ENCODE data around the gene NACC1.
A peak's percentile ranks its signal among the peaks of the same experiment; 100 is the strongest.
"Not testable (repeated sequence)": the region's sequence is repeated elsewhere in the genome, so short reads cannot be mapped to it uniquely, and the experiment has no call there.

Gene NACC1

DNA sequence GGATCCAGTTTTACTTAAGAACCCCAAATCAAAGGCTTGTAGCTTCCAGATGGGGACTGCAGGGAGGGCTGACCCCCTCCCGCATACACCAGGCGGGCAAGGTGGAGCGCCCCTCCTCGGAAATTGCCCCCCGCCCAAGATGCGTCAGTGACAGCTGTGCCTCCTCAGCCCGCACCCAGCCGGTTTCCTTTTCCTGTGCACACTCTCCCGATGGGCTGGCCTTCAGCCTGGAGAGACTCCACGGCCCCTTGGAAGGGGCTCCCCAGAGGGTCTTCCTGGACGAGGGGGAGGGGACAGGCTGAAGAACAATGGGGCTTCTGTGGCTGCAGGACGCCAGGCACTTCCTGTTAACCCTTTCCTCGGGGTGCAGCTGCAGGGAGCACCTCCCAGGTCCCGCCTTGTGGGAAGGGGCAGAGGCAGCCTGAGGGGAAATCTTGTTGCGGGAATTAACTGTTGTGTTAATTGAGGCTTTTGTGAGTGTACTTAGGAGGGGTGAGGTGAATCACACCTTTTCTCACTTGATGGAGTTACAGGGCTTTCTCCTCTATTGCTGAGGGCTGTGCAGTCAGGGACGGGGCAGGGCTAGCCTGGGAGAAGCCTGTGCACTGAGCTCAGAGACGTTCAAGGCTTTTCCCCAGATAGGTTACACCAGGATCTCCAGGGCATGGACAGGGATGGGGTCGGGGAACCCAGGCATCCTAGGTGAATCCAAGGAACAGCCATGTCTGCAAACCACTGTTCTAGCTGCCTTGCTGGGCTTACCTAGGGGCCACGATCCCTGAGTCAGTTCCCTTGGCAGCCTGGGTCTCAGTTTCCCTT is 46.5 kb downstream of the NACC1 start:
- DNase-seq (ENCODE audit: low read depth) = peak; percentile 42

DNA sequence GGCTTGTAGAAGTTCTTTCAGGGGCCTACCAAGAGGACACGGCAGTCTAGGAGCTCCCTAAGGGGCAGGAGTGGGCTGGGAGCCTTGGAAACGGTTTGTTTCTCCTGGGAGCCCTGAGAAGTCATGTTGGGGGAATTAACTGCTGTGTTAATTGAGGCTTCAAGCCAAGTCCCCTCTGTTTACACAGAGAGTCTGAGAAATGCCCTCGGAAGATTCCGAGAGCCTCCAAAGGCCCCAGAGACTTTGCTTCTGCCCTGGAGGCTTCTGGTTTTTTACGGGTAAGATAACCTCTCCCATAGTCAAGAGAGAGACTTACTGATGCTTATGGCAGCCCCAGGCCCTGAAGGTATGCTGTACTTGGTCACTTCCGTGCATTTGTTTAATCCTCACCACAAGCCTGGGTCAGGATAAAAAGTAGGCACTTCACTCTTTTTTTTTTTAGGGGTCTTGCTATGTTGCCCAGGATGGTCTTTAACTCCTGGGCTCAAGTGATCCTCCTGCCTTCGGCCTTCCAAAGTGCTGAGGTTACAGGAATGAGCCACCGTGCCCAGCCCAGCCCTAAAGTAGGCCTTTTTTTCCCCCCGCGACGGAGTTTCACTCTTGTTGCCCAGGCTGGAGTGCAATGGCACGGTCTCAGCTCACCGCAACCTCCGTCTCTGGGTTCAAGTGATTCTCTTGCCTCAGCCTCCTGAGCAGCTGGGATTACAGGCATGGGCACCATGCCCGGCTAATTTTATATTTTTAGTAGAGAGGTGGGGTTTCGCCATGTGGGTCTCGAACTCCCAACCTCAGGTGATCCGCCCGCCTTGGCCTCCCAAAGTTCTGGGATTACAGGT is 47.3 kb downstream of the NACC1 start:
- DNase-seq (ENCODE audit: low read depth) = no peak

DNA sequence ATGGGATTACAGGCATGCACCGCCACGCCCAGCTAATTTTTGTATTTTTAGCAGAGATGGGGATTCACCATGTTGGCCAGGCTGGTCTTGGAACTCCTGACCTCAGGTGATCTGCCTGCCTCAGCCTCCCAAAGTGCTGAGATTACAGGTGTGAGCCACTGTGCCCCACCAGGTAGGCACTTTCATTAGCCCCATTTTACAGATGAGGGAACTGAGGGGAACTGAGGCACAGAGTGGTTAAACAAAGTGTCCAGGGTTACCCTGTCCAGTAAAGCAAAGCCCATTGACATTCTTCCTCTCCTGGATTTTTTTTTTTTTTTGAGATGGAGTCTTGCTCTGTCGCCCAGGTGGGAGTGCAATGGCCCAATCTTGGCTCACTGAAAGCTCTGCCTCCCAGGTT is 48.1 kb downstream of the NACC1 start:
- not testable (repeated sequence) for DNase-seq (ENCODE audit: low read depth)

DNA sequence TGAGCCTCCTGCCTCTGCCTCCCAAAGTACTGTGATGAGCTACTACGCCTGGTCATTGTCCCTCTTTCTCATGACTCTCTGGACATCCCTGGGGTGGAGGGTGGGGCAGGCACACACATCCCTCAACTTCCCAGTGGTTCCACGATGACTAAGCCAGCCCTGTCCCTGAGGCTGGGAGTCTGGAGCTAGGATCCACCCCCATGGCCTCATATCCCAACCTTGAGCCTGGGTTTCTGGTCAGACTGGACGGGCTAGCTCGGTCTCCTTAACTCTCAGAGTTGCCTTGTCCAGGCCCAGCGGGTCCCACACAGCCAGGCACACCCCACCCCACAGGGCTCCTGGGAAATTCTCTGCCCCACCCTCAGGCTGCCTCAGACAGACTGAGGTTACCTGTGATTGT is 51.7 kb downstream of the NACC1 start:
- DNase-seq (ENCODE audit: low read depth) = no peak

DNA sequence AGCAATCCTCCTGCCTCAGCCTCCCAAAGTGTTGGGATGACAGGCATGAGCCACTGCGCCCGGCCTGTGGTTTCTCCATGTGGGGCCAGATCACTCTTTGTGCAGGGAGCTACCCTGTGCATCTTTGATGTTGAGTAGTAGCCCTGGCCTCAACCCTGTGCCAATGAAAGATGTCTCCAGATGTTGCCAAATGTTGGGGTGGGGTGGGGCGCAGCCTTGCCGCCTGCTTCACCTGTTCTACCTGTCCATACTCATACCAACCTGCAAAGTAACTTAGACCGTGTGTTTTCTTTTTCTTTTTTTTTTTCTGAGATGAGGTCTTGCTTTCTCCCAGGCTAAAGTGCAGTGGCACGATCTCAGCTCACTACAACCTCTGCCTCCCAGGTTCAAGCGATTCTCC is 53.1 kb downstream of the NACC1 start:
- DNase-seq (ENCODE audit: low read depth) = no peak

DNA sequence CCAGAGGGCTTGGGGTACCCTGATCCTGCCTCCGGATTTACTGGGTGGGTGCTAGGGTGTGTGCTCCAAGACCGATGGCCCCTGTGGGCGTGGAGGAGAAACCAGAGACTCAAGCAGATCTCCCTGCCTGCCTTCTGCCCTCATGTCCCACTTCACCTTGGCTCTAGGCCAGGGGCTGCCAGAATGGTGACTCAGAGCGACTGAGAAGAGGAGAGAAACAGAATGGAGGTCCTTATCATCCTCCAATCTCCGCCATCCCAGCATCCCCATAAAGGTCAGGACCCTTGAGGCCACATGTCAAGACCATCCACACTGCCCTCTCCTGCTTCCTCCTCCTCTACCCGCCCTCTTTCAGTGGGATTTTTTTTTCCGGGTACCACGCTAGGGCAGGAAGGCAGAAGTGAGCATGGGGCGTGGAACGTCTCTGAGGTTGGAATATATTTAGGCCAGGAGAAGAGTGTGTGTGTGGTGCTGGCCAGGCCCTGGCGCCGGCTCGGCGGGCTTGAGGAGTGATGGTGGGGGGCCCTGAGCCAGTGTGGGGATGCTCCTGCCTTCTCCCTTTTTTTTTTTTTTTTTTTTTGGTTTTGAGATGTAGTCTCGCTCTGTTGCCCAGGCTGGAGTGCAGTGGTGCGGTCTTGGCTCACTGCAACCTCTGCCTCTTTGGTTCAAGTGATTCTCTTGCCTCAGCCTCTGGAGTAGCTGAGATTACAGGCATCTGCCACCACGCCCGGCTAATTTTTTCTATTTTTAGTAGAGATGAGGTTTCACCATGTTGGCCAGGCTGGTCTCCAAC is 54.5 kb downstream of the NACC1 start:
- DNase-seq (ENCODE audit: low read depth) = peak; percentile 65

DNA sequence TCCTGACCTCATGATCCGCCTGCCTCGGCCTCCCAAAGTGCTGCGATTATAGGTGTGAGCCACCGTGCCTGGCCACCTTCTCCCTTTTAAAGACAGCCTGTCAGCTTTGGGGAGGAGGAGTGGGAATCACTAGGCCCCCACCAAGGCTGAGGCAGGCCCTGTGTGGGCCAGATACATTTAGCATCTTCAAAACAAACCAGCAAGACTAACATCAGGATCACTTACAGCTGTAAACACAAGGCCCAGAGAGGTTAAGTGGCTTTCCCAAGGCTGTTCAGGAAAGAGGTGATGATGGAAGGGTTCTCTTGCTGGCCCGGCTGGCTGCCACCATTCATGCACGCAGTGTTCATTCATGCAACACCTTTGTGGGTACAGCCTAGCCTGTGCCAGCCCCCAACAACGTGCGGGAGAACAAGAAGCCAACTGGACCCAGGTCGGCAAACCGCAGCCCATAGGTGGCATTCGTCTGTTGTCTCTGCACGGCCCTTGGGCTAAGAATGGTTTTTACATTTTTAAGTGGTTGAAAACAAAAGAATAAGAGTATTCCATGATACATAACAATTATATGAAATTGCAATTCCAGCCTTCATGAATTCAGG is 55.2 kb downstream of the NACC1 start:
- DNase-seq (ENCODE audit: low read depth) = no peak

DNA sequence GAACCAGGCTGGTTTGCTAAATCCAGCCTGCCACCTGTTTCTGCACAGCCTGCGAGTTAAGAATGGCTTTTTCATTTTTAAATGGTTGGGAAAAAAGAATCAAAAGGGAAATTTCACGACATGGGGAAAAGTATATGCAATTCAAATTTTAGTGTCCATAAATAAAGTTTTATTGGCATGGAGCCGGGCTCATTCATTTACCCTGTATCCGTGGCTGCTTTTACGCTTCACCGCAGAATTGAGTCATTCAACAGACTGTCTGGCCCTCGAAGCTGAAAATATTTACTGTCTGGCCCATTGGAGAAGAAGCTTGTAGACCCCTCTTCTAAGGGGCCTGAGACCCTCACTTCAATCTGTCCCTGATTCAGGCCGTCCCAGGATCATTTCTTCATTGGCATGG is 58.3 kb downstream of the NACC1 start:
- DNase-seq (ENCODE audit: low read depth) = no peak

DNA sequence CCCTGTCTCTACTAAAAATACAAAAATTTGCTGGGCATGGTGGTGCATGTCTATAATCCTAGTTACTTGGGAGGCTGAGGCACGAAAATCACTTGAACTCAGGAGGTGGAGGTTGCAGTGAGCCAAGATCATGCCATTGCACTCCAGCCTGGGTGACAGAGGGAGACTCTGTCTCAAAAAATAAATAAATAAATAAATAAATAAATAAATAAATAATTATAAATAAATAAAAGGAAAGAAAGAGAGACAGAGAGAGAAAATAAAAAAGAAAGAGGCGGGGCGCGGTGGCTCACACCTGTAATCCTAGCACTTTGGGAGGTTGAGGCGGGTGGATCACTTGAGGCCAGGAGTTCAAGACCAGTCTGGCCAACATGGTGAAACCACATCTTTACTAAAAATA is 59.5 kb downstream of the NACC1 start:
- DNase-seq (ENCODE audit: low read depth) = not testable (repeated sequence)

DNA sequence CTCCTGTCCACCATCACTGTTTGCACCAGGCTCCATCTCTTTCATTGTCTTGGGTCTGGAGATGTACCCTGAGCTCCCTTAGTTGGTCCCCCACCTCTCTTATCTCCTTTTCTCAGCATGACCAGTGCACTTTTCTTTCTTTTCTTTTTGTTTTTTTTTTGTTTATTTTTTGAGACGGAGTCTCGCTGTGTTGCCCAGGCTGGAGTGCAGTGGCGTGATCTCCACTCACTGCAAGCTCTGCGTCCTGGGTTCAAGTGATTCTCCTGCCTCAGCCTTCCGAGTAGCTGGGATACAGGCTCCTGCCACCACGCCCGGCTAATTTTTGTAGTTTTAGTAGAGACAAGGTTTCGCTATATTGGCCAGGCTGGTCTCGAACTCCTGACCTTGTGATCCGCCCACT is 60.2 kb downstream of the NACC1 start:
- DNase-seq (ENCODE audit: low read depth) = not testable (repeated sequence)

DNA sequence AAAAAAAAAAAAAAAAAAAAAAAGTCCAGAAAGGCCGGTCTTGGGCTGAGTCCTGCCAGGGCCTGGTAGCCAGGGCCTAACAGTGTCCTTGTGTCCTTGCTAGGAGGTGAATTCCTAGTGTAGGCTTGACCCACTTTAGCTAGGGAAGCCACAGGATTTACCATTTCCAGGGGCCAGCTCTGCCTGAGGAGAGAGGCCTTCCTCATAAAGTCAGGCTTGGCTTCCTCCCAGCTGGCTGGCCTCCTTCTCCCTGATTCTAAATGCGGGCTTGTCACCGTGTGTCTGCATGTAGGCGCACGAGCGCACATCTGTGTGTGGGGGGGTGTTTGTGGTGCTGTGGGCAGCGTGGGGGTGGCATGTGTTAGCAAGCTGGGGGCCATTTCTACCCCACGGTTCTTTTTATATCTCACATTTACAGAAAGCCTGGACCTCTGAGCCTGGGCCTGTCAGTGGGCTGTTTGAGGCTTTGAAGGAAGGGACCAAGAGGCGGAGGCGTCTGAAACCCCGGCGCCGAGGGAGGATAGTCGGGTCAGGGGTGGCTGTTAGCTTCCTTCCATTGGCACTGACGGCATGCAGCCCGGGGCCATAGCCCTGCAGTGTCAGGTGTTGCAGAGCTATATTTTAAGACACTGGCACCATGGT is 63.8 kb downstream of the NACC1 start:
- DNase-seq (ENCODE audit: low read depth) = no peak

DNA sequence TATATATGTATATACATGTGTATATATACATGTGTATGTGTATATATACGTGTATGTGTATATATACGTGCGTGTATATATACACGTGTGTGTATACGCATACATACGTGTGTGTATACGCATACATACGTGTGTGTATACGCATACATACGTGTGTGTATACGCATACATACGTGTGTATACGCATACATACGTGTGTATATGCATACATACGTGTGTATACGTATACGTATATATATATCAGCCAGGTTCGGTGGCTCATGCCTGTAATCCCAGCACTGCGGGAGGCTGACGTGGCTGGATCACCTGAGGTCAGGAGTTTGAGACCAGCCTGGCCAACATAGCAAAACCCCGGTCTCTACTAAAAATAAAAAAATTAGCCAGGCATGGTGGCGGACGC is 66.9 kb downstream of the NACC1 start:
- DNase-seq (ENCODE audit: low read depth) = not testable (repeated sequence)

DNA sequence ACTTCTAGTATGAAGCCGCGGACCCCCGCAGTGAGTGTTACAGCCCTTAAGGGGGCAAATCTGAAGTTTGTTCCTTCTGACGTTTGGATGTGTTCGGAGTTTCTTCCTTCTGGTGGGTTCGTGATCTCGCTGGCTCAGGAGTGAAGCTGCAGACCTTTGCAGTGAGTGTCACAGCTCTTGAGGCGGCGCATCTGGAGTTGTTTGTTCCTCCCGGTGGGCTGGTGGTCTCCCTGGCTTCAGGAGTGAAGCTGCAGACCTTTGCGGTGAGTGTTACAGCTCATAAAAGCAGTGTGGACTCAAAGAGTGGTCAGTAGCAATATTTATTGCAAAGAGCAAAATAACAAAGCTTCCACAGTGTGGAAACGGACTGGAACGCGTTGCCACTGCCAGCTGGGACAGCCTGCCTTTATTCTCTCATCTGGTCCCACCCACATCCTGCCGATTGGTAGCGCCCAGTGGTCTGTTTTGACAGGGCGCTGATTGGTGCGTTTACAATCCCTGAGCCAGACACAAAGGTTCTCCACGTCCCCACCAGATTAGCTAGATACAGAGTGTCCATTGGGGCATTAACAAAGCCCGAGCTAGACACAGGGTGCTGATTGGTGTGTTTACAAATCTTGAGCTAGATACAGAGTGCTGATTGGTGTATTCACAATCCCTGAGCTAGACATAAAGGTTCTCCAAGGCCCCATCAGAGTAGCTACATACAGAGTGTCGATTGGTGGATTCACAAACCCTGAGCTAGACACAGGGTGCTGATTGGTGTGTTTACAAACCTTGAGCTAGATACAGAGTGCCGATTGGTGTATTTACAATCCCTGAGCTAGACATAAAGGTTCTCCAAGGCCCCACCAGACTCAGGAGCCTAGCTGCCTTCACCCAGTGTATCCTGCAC is 67.9 kb downstream of the NACC1 start:
- not testable (repeated sequence) for DNase-seq (ENCODE audit: low read depth)

DNA sequence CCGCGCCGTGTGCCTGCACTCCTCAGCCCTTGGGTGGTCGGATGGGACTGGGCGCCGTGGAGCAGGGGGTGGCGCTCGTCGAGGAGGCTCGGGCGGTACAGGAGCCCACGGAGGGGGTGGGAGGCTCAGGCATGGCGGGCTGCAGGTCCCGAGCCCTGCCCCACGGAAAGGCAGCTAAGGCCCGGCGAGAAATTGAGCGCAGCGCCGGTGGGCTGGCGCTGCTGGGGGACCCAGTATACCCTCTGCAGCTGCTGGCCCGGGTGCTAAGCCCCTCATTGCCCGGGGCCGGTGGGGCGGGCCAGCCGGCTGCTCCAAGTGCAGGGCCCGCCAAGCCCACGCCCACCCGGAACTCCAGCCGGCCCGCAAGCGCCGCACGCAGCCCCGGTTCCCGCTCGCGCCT is 68.6 kb downstream of the NACC1 start:
- not testable (repeated sequence) for DNase-seq (ENCODE audit: low read depth)

DNA sequence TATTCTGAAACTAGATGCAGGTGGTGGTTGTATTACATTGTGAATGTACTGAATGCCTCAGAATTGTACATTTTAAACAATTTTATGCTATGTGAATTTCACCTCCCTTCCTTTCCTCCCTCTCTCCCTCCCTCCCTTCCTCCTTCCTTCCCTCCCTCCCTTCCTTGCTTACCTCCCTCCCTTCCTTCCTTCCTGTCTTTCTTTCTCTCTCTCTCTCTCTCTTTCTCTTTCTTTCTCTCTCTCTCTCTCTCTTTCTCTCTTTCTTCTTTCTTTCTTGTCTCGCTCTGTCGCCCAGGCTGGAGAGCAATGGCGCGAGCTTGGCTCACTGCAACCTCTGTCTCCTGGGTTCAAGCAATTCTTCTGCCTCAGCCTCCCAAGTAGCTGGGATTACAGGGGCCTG is 69.4 kb downstream of the NACC1 start:
- no peak for DNase-seq (ENCODE audit: low read depth)

DNA sequence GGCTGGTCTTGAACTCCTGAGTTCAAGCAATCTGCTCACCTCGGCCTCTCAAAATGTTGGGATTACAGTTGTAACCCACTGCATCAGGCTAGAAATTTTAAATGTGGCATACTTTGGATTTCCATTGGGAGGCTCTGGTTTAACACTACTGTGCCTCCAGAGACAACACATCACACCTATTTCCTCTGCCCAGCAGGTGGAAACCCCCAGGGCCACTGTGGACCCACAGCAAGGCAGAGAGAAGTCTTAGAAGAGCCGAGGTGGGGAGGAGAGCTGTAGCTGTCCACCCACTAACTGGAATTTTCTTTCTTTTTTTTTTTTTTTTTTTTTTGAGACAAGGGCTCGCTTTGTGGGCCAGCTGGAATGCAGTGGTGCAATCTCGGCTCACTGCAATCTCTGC is 71.5 kb downstream of the NACC1 start:
- DNase-seq (ENCODE audit: low read depth) = no peak

Data from T-helper 22 cell (primary cell).